Mesenchymal stem cell (in vitro differentiated cells and primary cell): ENCODE data around the gene BNC2.
A peak's percentile ranks its signal among the peaks of the same experiment; 100 is the strongest.

Experiments used
- DNase-seq: peaks from one replicate; pipeline ENCODE4 v3.0.0-alpha.2; 2013
- H2AFZ ChIP-seq: one replicate; pipeline ENCODE4 v1.6.1; 2013; ENCODE audit warnings: low read depth, mild to moderate bottlenecking, control low read depth, inconsistent platforms, low read length, moderate library complexity
- H2AK5ac ChIP-seq: 2 replicates; pipeline ENCODE4 v1.6.1; 2013; ENCODE audit warnings: low read length, moderate library complexity, mild to moderate bottlenecking, inconsistent platforms; ENCODE audit not compliant: severe bottlenecking
- H2BK120ac ChIP-seq: one replicate; pipeline ENCODE4 v1.6.1; 2013; ENCODE audit warnings: low read depth, mild to moderate bottlenecking, inconsistent platforms, low read length, moderate library complexity
- H2BK12ac ChIP-seq, 2 experiments: one replicate each; pipeline ENCODE4 v1.6.1; 2013; ENCODE audit warnings: inconsistent platforms in 2 of 2, low read length in 2 of 2, mild to moderate bottlenecking in 2 of 2, moderate library complexity in 2 of 2, control low read depth in 1 of 2
- H2BK15ac ChIP-seq: one replicate; pipeline ENCODE4 v1.6.1; 2013; ENCODE audit warnings: mild to moderate bottlenecking, low read depth, inconsistent platforms; ENCODE audit not compliant: poor library complexity, severe bottlenecking
- H2BK5ac ChIP-seq: 2 replicates; pipeline ENCODE4 v1.6.1; 2013; ENCODE audit warnings: low read depth, mild to moderate bottlenecking, low read length, control low read depth, inconsistent platforms; ENCODE audit not compliant: poor library complexity, severe bottlenecking
- H3K14ac ChIP-seq, 2 experiments: one replicate each; pipeline ENCODE4 v1.6.1; 2013; ENCODE audit warnings: inconsistent platforms in 2 of 2, low read length in 2 of 2, control low read depth in 1 of 2, mild to moderate bottlenecking in 1 of 2, moderate library complexity in 1 of 2
- H3K18ac ChIP-seq, 2 experiments: one replicate each; pipeline ENCODE4 v1.6.1; 2013; ENCODE audit warnings: inconsistent platforms in 2 of 2, low read length in 2 of 2, control low read depth in 1 of 2, low read depth in 1 of 2, mild to moderate bottlenecking in 1 of 2
- H3K23ac ChIP-seq, 2 experiments: one replicate each; pipeline ENCODE4 v1.6.1; 2013; ENCODE audit warnings: inconsistent platforms in 2 of 2, low read length in 2 of 2, mild to moderate bottlenecking in 2 of 2, moderate library complexity in 2 of 2, control low read depth in 1 of 2
- H3K27ac ChIP-seq: 2 replicates; pipeline ENCODE4 v1.5.1; 2013; ENCODE audit warnings: mild to moderate bottlenecking, moderate library complexity, low read length, control low read depth, inconsistent platforms; ENCODE audit not compliant: poor library complexity, severe bottlenecking
- H3K27me3 ChIP-seq, 2 experiments: 2 replicates each; pipeline versions ENCODE4 v1.6.1 to v1.7.0; 2013; ENCODE audit warnings: low read length in 2 of 2, mild to moderate bottlenecking in 2 of 2, moderate library complexity in 2 of 2, control low read depth in 1 of 2, inconsistent platforms in 1 of 2; ENCODE audit not compliant: control insufficient read depth in 1 of 2, insufficient read depth in 1 of 2
- H3K36me3 ChIP-seq, 2 experiments: 2 replicates each; pipeline versions ENCODE4 v1.6.1 to v1.7.0; 2013; ENCODE audit warnings: low read length in 2 of 2, control low read depth in 1 of 2, inconsistent platforms in 1 of 2, low read depth in 1 of 2, mild to moderate bottlenecking in 1 of 2; ENCODE audit not compliant: insufficient read depth in 2 of 2, control insufficient read depth in 1 of 2
- H3K4ac ChIP-seq, 2 experiments: one replicate each; pipeline ENCODE4 v1.6.1; 2013; ENCODE audit warnings: inconsistent platforms in 2 of 2, low read length in 2 of 2, mild to moderate bottlenecking in 2 of 2, moderate library complexity in 2 of 2, control low read depth in 1 of 2, low read depth in 1 of 2
- H3K4me1 ChIP-seq: 2 replicates; pipeline ENCODE4 v1.6.1; 2013; ENCODE audit warnings: low read depth, low read length, control low read depth; ENCODE audit not compliant: control insufficient read depth, insufficient read depth
- H3K4me2 ChIP-seq: 2 replicates; pipeline ENCODE4 v1.6.1; 2013; ENCODE audit warnings: low read length, mild to moderate bottlenecking, inconsistent platforms; ENCODE audit not compliant: poor library complexity, severe bottlenecking
- H3K4me3 ChIP-seq, 2 experiments: 2 replicates each; pipeline versions ENCODE4 v1.5.1 to v1.7.0; 2013; ENCODE audit warnings: low read length in 2 of 2, mild to moderate bottlenecking in 2 of 2, control low read depth in 1 of 2, low read depth in 1 of 2; ENCODE audit not compliant: insufficient read depth in 1 of 2
- H3K79me1 ChIP-seq: replicated peaks from 2 replicates; pipeline ENCODE4 v1.6.1; 2013; ENCODE audit warnings: mild to moderate bottlenecking, control low read depth, low read length, inconsistent platforms; ENCODE audit not compliant: poor library complexity, severe bottlenecking
- H3K9ac ChIP-seq: 2 replicates; pipeline ENCODE4 v1.7.0; 2013; ENCODE audit warnings: mild to moderate bottlenecking, low read length, moderate library complexity
- H3K9me3 ChIP-seq: 2 replicates; pipeline ENCODE4 v1.7.0; 2013; ENCODE audit warnings: mild to moderate bottlenecking, low read length; ENCODE audit not compliant: control insufficient read depth
- H4K8ac ChIP-seq: one replicate; pipeline ENCODE4 v1.6.1; 2013; ENCODE audit warnings: inconsistent platforms, mild to moderate bottlenecking, low read length, moderate library complexity
- H4K91ac ChIP-seq: one replicate; pipeline ENCODE4 v1.6.1; 2013; ENCODE audit warnings: mild to moderate bottlenecking, low read length, inconsistent platforms
- WGBS: methylation state at CpG from one replicate; pipeline ENCODE4 v1.1.7; 2013; ENCODE audit warnings: mixed read lengths; 5-methylcytosine and 5-hydroxymethylcytosine counted together

The BNC2 gene

GRCh38 chr9:16610538-16610937, 259.9 kb downstream of the BNC2 start:
- H3K14ac ChIP-seq: no peak overlapping the region
- H3K18ac ChIP-seq: no peak overlapping the region
- no peak overlapping the region for H4K91ac ChIP-seq
- H3K79me1 ChIP-seq: peaks cover 26% of the 10 kb centered on the region
- no peak overlapping the region for H3K23ac ChIP-seq
- H3K9me3 ChIP-seq: no peaks in the 10 kb centered on the region
- H3K9ac ChIP-seq: peak overlapping the region; percentile 36
- no peak overlapping the region for H3K4ac ChIP-seq
- no peaks in the 10 kb centered on the region for H3K27me3 ChIP-seq
- DNase-seq: no peak
- WGBS: 50% methylated on average over 2 of the region's 3 CpGs
- H4K8ac ChIP-seq: no peak overlapping the region
- no peak overlapping the region for H2BK15ac ChIP-seq
- H2BK120ac ChIP-seq: no peak overlapping the region
- H3K27ac ChIP-seq: no peak overlapping the region
- no peak overlapping the region for H3K4me3 ChIP-seq
- no peak overlapping the region for H2AK5ac ChIP-seq
- no peak overlapping the region for H2BK12ac ChIP-seq
- H2AFZ ChIP-seq: no peak overlapping the region
- H3K4me1 ChIP-seq: no peaks in the 10 kb centered on the region
- no peak overlapping the region for H3K4me2 ChIP-seq
- peaks cover 6 to 7% of the 10 kb centered on the region in 2 experiments for H3K36me3 ChIP-seq
- no peak overlapping the region for H2BK5ac ChIP-seq

GRCh38 chr9:16608906-16609305, 261.6 kb downstream of the BNC2 start:
- Histone ChIP-seq H2BK12ac (no peak overlapping the region), H3K79me1 (peaks cover 26% of the 10 kb centered on the region), H2AK5ac (no peak overlapping the region), H3K4ac (no peak overlapping the region), H3K4me3 (no peak overlapping the region), H3K27me3 (no peaks in the 10 kb centered on the region), H4K91ac (no peak overlapping the region), H4K8ac (no peak overlapping the region), H3K23ac (no peak overlapping the region), H2BK120ac (no peak overlapping the region), H2AFZ (no peak overlapping the region), H3K9ac (no peak overlapping the region), H3K14ac (no peak overlapping the region), H2BK5ac (no peak overlapping the region), H3K4me1 (no peaks in the 10 kb centered on the region), H3K27ac (no peak overlapping the region), H3K9me3 (no peaks in the 10 kb centered on the region), H3K4me2 (no peak overlapping the region), H3K18ac (peak overlapping the region in 1 of 2 experiments; percentile 7), H2BK15ac (no peak overlapping the region), H3K36me3 (peaks cover 6 to 7% of the 10 kb centered on the region in 2 experiments)
- 86% methylated on average over 1 of the region's 2 CpGs for WGBS
- no peak for DNase-seq

- no peak overlapping the region for H2BK120ac ChIP-seq
- H2AFZ ChIP-seq: no peak overlapping the region
- no peaks in the 10 kb centered on the region for H3K9me3 ChIP-seq
- no peak overlapping the region for H3K4ac ChIP-seq
- H2BK15ac ChIP-seq: no peak overlapping the region
- H3K23ac ChIP-seq: no peak overlapping the region
- H3K27me3 ChIP-seq: no peaks in the 10 kb centered on the region
- H2BK12ac ChIP-seq: no peak overlapping the region
- no peak overlapping the region for H3K14ac ChIP-seq
- no peak overlapping the region for H4K8ac ChIP-seq
- WGBS: no CpG with 5 or more reads among the region's 2 CpGs
- no peak overlapping the region for H2AK5ac ChIP-seq
- no peak overlapping the region for H3K9ac ChIP-seq
- no peak overlapping the region for H3K4me3 ChIP-seq
- peaks cover 2% of the 10 kb centered on the region for H3K4me1 ChIP-seq
- no peak overlapping the region for H4K91ac ChIP-seq
- peak overlapping the region; percentile 6 for H3K4me2 ChIP-seq
- no peak for DNase-seq
- no peak overlapping the region for H3K27ac ChIP-seq
- peak overlapping the region in 1 of 2 experiments; percentile 66 for H3K18ac ChIP-seq
- H2BK5ac ChIP-seq: no peak overlapping the region
- peaks cover 6 to 15% of the 10 kb centered on the region in 2 experiments for H3K36me3 ChIP-seq
- H3K79me1 ChIP-seq: peaks cover 26% of the 10 kb centered on the region
Observed at GRCh38 chr9:16602494-16602893, 268.0 kb downstream of the BNC2 start.

- no peak overlapping the region for H3K9ac ChIP-seq
- peaks cover 25% of the 10 kb centered on the region for H3K79me1 ChIP-seq
- no peak overlapping the region for H2BK12ac ChIP-seq
- no peak overlapping the region for H3K14ac ChIP-seq
- no peak overlapping the region for H3K4me2 ChIP-seq
- peaks cover 2% of the 10 kb centered on the region for H3K4me1 ChIP-seq
- H3K9me3 ChIP-seq: no peaks in the 10 kb centered on the region
- H3K4ac ChIP-seq: no peak overlapping the region
- no peak overlapping the region for H4K8ac ChIP-seq
- H2AFZ ChIP-seq: no peak overlapping the region
- no peak overlapping the region for H4K91ac ChIP-seq
- no peaks in the 10 kb centered on the region for H3K27me3 ChIP-seq
- H3K4me3 ChIP-seq: no peak overlapping the region
- no peak overlapping the region for H2BK15ac ChIP-seq
- no peak overlapping the region for H3K27ac ChIP-seq
- no peak overlapping the region for H2AK5ac ChIP-seq
- no peak overlapping the region for H3K23ac ChIP-seq
- no peak for DNase-seq
- no peak overlapping the region for H2BK5ac ChIP-seq
- H3K18ac ChIP-seq: no peak overlapping the region
- peaks cover 6 to 15% of the 10 kb centered on the region in 2 experiments for H3K36me3 ChIP-seq
- H2BK120ac ChIP-seq: no peak overlapping the region
Observed at GRCh38 chr9:16601991-16602390, 268.5 kb downstream of the BNC2 start.
